ENCODE data around the gene ACSL5.

ACSL5 gene

DNA sequence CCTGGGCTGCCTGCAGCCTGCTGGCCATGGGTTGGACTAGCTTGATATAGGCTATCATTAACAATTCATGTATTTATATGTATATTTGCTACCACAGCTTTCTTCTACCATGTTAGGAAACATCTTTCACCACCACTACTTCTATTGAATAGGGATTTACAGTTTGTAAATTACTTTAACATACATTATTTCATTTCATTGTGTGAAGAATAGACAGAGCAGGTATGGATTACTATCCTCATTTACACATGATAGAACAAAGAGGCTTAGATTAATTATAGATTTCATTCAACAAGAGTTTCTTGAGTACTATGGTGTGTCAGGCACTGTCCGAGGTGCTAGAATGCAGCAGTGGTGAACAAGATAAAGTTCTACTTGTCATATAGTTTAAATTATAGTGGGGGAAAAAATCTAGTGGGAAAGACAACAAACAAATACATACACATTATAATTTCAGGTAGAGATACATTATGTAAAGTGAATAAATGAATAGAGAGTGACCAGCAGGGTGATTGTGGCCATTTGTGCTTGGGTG is 93.7 kb downstream of the ACSL5 start:
- no peak for DNase-seq

DNA sequence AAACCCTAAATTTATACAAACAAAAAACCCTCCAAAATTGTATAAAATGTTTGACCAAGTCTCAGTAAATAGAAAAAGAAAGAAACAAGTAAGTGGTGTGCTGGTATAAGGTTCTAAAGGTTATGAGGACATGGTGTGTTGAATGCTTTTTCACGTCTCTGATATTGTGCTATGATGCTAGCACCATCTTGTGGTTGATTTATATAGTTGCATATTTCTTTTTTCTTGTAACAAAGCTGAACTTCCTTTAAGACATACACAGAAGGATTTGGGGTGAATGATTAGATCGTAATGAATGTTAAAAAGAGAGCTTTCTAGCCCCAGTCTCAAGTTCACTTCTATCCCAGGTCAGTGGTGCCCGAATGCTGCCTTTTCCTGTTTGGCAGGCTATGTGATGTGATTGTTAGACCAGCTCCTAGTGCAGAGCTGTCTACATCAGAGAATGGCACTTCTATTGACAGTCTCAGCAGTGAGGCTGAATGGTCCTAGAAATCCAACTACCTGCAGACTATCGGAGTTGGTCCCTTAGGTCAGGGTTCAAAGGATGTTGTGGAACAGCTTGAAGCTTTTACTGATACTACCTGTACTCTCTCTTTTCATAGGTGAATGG is 98.1 kb downstream of the ACSL5 start:
- peak in 3 of 14 donors; percentile 1 to 12 (median 10) for DNase-seq

DNA sequence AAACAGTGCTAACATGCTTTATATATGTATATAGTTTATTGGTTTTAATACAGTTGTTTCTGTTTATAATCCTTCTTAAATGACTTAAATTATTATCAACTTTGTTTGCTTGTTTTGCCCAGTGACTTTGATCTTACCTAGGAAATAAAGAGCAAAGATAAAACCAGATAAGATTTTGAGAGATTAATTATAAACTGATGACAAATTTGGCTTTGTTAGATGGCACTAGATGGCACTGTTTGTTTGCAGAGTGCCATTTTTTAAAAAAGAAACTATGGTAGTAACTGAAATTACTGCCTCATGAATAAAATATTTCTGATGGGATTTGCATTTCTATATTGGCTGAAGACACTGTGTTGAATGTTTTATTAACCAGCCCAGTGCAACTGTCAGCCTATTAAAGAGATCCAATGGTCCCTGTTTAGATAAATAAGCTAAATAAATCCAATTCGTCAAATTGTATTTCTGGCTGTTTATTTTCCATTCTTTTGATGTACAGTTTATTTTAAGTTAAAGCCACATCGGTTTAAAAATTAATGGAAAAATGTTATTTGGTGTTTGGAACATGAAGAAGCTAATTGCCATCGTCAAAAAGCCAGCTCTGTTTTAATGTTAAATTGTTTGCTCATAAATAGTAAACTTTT is 101.8 kb downstream of the ACSL5 start:
- DNase-seq, result no peak

All from C1 segment of cervical spinal cord (tissue), 14 donors.